Activated T-cell treated with anti-CD3 and anti-CD28 coated beads for 24 hours (primary cell): Measurements from ENCODE around the gene GABPB2.
"Not testable (repeated sequence)": the region's sequence is repeated elsewhere in the genome, so short reads cannot be mapped to it uniquely, and the experiment has no call there.

Experiments
- DNase-seq: peaks from one replicate; pipeline ENCODE4 v3.0.0-alpha.2; 2020; ENCODE audit warnings: low read depth

GABPB2 gene

DNA sequence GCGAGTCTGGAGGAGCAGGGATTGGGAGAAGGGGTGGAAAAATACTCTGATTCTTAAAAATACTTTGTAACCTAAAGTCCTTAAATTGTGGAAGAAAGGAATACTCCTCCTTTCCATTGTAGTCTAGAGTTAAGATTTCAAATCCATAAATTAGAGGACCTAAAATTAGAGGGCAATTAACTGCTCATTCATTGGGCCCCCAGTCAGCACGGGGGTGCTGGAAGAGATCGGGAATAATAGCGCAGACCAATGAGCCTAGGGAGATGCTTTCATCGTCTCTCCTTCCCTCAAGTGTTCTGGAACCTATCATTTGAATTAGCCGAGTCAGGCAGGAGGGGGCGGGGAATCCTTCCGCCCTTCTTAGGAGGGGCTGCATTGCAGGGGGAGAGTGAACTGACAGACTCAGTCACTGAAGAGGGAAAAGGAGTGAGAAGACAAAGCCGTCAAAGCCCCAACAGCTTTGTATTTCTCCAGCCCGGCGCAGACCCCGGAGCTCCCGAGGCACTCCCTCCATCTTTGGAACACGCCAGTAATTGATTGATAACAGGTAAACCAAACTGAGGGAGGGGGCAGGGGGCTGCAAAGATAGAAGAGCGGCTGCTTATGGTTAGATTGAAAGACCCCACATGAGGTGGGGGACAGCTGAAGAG, 10.4 kb upstream of the GABPB2 start, which contains the start of gene MLLT11:
Gene MLLT11 (plus strand): TSS at position 391 of the 650 bp plus-strand sequence. CDS start 6,828 bp downstream, outside the sequence.
- no peak for DNase-seq

DNA sequence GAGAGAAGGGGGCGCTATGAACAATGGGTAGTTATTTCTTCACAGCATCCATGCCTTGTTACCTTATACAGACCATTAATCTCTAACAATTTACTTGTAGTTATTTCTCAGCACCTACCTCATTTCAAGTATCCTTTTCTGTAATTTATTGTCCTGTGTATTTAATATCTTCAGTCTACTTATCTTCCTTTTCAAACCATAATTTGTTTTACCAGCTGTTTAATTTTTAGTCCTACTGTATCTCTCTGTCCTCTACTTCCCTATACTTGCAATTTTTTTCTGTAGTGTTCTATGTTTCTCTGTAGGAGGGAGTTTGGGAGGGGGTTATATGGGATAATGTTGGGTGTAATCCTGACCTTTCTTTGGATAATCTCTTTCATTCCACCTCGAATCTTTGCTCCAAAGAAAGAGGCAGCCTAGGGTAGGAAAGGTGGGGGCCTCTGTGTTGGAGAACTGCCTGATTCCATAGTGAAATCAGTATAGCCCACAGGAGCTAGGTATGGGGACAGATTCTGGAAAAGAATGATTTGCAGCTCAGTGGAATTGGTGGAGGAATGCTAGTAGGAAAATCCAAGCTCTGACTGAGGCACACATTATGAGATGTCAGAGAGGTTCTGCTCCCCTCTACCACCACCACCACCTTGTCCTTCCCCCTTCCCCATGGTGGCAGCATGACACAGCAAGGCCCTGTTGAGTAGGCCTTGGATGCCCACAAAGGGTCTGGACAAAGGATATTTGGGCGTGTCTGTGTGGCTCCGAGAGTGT, 9.7 kb upstream of the GABPB2 start:
- no peak for DNase-seq

DNA sequence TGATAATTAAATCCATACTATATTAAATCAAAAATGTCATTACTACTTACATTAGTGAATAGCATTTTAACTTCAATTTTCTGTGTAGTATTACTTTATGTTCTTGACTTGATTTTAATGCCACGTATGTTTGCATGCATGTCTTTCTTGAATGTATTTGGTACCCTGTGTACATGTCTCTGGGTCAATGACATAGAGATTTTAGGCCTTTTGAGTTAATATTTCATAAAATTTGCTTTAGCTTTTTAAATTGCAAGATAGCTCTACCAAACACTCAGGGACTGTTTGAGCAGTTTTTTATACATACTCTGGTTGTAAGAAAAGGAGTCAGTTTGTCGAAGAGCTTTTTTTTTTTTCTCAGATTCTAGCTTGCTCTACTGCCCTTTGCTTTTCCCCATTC, 8.9 kb upstream of the GABPB2 start:
- no peak for DNase-seq

DNA sequence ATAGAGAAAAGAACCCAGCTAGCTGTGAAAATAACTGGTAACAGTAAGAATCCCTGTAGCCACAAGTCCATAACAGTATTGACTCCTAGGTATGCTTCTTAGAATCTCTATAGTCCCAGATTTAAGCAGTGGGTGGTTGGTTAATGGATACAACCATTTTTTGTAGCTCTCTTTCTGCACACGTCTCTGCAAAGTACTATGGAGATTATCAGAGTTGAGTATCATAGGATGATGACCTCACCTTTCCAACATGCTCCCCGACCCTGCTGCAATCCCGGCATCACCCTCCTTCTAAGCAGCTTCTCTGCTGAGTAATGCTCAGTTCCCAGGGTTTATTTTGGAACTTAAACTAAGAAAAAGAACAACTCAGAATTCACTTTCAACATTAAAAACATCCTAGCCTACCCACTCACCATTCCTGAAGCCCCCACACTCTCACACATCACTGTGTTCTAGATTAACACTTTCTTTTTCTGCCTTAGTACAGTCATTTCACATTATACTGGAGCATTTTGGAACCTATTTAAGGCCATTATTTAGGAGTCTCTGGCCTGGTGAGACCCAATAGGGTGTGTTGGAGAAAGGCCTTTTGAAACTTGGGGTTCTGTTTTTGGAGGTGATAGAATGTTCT, 7.7 kb upstream of the GABPB2 start:
- DNase-seq = no peak

DNA sequence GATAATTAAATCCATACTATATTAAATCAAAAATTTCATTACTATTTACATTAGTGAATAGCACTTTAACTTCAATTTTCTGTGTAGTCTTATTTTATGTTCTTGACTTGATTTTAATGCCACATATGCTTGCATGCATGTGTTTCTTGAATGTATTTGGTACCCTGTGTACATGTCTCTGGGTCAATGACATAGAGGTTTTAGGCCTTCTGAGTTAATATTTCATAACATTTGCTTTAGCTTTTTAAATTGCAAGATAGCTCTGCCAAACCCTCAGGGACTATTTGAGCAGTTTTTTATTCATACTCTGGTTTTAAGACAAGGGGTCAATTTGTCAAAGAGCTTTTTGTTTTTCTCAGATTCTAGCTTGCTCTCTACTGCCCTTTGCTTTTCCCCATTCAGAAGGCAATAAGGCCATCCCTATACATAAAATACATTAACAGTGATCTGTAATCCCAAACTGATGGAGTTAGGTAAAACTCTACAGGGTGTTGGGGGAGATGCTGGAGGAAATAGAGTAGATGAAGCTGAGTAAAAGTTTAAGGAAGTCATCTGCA, 5.4 kb upstream of the GABPB2 start:
- no peak for DNase-seq

DNA sequence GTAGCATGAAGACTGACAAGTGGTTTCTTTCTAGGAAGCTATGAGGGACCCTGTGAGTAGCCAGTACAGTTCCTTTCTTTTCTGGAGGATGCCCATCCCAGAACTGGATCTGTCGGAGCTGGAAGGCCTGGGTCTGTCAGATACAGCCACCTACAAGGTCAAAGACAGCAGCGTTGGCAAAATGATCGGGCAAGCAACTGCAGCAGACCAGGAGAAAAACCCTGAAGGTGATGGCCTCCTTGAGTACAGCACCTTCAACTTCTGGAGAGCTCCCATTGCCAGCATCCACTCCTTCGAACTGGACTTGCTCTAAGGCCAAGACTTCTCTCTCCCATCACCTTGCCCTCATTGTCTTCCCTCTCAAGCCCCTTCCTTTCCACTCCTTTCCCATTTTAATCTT, 3.4 kb upstream of the GABPB2 start:
- DNase-seq = no peak

DNA sequence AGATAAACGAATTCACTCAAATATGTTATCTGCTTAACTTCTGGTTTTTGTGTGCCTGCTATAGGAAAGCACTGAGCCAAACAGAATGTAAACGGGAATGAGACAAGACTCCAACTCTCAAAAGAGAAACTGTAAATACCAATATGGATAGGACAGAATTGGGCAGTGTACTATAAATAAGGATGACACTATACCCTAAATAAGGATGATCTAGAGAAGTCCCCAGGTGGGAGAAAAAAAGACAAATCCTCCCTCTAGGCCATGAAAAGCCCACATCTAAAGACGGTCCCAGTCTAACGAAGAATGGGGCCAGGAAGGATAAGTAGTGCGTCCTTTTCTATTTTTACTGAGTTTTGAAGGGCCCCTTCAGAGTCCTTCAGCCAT, 1.5 kb upstream of the GABPB2 start:
- no peak for DNase-seq

DNA sequence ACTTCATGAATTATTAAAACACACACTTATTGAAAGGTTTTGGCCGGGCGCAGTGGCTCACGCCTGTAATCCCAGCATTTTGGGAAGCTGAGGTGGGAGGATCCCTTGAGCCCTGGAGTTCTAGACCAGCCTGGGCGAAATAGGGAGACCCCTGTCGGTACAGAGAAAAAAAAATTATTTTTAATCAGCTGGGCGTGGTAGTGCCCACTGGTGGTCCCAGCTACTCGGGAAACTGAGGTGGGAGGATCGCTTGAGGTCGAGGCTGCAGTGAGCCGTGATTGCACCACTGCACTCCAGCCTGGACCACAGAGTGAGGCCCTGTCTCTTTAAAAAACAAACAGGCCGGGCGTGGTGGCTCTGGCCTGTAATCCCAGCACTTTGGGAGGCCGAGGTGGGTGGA, 1.7 kb downstream of the GABPB2 start:
- DNase-seq = no peak

DNA sequence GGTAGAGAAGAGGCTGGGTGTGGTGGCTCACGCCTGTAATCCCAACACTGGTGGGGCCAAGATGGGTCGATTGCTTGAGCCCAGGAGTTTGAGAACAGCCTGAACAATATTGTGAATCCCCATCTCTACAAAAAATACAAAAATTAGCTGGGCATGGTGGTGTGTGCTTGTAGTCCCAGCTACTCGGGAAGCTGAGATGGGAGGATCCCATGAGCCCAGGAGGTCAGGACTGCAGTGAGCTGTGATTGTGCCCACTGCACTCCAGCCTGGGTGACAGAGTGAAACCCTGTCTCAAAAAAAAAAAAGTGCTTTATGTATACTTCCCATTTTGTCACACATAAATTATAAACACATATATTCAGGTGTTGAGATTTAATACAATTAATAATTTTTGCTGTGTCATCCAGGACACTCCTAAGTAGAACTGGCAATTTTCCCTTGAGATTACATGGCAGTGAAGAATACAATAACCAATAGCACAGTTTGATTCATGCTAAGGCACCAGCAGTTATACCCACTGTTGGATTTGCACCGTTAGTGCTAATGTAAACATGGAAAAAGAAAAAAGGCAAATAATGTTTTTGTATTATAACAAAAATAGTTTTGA, 15.5 kb downstream of the GABPB2 start:
- no peak for DNase-seq

DNA sequence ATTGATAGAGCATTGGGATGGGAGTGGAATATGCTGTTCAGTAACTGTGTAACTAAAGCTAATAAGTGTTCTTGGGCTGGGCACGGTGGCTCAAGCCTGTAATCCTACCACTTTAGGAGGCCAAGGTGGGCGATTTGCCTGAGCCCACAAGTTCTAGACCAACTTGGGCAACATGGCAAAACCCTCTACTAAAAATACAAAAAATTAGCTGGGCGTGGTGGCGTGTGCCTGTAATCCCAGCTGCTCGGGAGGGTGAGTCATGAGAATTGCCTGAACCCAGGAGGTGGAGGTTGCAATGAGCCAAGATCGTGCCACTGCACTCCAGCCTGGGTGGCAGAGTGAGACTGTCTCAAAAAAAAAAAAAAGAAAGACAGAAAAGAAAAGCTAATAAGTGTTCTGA, 26.9 kb downstream of the GABPB2 start:
- DNase-seq = not testable (repeated sequence)

DNA sequence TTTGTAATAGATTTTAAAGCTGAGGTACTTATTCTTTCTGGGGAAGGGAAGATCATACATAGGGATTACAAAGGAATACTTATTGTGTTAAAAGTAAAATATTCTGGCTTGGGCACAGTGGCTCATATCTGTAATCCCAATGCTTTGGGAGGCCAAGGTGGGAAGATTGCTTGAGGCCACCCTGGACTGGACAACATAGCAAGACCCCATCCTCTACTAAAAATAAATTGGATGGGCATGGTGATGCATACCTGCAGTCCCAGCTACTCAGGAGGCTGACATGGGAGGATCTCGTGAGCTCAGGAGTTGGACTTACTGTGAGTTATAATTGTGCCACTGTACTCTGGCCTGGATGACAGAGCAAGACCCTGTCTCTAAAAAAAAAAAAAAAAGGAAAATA, 27.6 kb downstream of the GABPB2 start:
- no peak for DNase-seq

DNA sequence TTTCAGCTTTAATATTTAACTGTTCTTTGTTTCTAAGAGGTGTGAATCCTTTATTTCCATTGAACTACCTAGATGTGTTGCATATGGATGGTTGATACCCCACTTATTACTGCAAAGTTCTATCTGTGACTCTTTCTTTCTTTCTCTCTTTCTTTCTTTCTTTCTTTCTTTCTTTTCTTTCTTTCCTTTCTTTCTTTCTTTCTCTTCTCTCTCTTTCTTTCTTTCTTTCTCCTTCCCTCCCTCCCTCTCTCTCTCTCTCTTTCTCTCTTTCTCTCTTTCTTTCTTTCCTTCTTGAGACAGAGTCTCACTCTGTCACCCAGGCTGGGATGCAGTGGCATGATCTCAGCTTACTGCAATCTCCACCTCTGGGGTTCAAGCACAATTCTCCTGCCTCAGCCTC, 34.1 kb downstream of the GABPB2 start:
- no peak for DNase-seq

DNA sequence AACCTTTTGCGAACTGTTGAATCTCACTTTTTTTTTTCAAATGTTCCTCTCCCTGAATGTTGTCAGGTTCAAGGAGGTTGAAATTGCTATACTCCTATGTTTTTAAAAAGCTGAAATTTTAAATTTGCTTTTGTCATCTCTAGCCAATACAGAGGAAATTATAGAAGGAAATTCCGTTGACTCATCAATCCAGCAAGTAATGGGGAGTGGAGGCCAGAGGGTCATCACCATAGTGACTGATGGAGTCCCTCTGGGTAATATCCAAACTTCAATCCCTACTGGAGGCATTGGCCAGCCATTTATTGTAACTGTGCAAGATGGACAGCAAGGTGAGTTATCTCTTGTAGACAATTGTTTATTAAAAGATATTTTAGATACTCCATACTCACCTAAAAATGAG, 36.3 kb downstream of the GABPB2 start:
- DNase-seq = no peak

DNA sequence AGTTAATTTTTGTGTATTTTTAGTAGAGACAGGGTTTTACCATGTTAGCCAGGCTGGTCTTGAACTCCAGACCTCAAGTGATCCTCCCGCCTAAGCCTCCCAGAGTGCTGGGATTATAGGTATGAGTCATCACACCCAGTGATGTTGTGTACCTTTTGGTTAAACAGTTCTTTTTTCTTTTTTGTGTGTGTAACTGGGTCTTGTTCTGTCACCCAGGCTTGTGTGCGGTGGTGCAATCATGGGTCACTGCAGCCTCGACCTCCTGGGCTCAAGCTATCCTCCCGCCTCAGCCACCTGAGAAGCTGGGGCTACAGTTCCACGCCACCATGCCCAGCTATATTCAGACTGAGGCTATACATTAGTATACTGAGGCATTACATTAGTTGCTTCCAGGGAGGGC, 37.8 kb downstream of the GABPB2 start:
- no peak for DNase-seq

DNA sequence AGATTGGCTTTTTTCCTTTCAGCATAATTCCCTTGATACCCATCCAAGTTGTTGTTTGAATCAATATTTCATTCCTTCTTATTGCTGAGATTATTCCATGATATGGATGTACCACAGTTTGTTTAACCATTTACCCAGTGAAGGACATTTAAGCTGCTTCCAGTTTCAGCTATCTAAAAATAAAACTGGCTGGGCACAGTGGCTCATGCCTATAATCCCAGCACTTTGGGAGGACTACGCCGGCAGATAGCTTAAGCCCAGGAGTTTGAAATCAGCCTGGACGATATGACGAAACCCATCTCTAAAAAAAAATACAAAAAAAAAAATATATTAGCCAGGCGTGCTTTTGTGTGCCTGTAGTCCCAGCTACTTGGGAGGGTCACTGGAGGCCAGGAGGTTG, 43.3 kb downstream of the GABPB2 start:
- no peak for DNase-seq

DNA sequence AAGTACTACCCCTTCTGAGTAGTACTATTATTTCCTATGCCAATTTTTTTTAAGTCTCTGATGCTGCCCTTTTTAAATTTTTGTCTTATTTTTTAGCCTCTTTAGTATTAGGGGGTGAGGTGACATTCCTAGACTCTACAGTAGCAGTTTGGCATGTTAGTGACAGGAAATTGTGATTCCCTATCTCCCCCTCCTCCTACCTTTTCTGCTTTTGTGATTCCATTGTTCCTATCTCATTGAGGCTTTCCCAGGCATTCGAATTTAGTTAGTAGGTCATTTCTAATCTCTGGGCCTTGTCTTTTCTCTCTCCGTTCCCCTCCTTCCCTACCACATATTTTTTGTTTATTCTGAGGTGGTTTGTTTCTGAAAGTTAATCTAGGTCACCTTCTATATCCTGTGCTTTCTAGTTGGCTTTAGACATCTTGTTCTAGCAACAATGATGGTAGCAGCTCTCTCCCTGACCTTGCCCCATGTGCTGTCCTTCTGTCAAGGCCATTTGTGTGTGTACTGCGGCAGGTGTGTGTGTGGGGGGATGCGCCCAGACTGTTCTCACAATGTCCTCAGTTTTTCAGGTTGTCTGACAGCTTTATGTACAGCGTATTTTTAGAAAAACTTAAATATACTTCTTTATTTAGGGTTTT, 54.3 kb downstream of the GABPB2 start:
- DNase-seq = no peak

DNA sequence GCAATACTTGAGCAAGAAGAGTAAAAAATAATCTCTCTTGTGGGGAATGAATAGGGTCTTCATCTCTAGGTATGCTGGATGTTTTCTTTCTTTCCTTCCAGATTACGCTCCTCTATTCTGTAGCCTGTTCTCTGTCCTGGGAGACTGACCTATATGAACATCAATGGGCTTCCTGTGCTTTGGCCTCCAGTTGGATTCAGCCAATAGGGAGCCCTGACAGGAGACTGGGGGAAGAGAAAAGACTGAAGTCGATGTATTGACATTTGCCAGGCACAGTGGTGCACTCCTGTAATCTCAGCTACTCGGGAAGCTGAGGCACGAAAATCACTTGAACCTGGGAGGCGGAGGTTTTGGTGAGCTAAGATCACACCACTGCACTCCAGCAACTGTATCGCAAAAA, 58.2 kb downstream of the GABPB2 start:
- DNase-seq = no peak

DNA sequence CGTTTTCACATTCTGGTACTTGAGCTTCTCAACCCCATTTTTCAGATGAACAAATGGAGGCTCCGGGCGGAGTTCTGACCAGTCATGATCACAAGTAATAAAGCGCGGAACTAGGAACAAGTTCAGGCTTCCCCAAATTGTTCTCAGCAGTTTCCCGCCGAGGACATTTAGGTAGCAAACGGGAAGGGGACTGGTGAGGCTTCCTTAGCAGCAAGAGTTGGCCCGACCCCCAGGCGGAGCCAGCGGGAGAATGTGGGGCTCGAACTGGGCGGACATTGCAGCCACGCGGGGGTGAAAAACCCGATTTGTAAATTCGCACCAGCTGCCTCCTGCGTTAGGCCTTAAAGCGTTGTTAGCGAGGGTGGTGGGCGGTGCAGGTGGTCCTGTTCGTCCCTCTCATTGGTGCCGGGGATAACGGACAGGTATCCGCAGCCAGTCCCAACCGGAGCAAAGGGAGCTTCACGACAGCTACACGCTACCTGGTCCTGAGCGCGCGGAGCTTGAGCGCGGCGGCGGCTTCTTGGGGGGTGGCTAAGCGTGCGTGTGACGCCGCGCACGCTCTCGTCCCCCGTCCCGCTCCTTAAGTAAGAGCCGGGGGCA, 60.5 kb downstream of the GABPB2 start:
- peak; percentile 76 for DNase-seq

DNA sequence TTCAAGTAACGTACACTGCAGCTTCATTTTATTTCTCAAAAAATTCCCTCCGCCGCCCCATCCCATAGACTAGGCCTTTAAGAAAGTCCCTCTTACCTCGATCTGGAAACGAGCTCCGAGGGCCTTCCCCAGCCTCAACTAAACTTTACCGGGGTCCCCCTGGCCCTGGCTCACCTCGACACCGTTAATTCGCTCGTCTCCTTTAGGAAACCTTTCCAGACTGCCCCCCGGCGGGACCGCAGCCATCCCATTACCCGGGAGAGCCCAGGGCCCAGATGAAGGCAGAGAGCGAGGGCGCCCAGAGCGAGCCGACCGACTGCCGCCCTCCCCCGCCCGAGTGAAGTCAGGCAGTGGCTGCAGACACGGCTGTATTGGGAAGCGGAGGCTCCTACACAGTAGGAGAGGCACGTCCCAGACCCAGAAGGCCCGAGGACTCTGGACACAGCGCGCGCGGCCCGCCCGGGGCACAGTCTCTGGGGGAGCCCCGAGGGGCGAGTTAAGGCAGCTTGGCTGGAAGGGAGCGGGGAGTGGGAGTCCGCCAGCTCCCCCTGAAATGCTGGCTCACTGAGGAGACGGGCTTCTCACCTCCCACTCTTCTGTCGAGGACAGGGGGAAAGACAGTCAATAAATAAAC, 61.3 kb downstream of the GABPB2 start:
- DNase-seq = no peak

DNA sequence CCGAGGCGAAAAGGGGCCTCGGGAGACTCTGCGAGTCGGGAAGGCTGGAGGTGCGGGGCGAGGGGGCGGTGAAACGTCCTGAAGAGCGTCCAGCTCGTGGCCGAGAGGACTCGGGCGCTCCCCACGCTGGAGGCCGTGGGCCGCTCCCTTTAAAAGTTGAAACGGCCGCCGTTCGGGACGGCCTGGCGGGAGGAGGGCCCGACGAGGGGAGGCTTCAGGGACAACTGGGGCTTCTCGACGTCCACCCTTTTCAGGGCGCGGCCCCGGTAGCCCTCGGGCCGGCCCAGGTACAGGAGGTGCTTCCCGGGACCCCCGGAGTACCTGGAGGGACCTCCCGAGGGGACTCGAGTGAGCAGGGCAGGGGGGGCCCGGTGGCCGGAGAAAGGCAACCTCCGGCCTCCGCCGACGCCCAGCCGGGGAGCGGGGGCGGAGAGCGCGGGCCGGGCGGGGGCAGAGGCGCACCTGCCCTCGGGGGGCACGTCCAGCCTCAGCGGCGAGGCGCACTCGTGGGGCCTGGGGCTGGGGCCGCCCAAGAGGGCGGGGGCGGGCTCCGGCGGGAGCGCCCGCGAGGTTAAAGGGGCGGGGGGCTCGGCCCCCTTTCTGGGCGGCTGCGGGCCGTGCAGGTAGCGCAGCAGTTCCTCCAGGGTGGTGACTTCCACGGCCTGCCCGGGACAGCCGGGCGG, 61.9 kb downstream of the GABPB2 start:
- DNase-seq = no peak
